LNCaP clone FGC (cell line): ENCODE results near the gene TIAM1.

Source experiments
- DNase-seq: peaks from one replicate; pipeline ENCODE4 v3.0.0-alpha.2; 2011; ENCODE audit warnings: low read depth
- H3K4me3 ChIP-seq: 2 replicates; pipeline ENCODE4 v1.5.1; 2011; ENCODE audit warnings: mild to moderate bottlenecking, low read depth, low read length, control low read depth
- CTCF ChIP-seq: IDR thresholded peaks from 2 replicates; pipeline ENCODE4 v1.5.1; 2012; ENCODE audit warnings: mild to moderate bottlenecking; ENCODE audit not compliant: control insufficient read depth, insufficient read depth; ENCODE audit errors: extremely low read depth

TIAM1 gene

GRCh38 chr21:31254131-31254530 is 89.9 kb downstream of the TIAM1 start:
- DNase-seq: no peak
- H3K4me3 ChIP-seq: no peak overlapping the region
- no peak for TF ChIP-seq CTCF

- no peak for TF ChIP-seq CTCF
- DNase-seq: no peak
- no peak overlapping the region for H3K4me3 ChIP-seq
Measured at GRCh38 chr21:31253684-31254083, 90.4 kb downstream of the TIAM1 start.

GRCh38 chr21:31252611-31253010 is 91.5 kb downstream of the TIAM1 start:
- no peak for TF ChIP-seq CTCF
- H3K4me3 ChIP-seq: no peak overlapping the region
- no peak for DNase-seq

GRCh38 chr21:31252091-31252490 is 92.0 kb downstream of the TIAM1 start:
- DNase-seq: no peak
- TF ChIP-seq CTCF: no peak
- H3K4me3 ChIP-seq: no peak overlapping the region

- no peak overlapping the region for H3K4me3 ChIP-seq
- DNase-seq: no peak
- TF ChIP-seq CTCF: no peak
Measured at GRCh38 chr21:31251686-31252085, 92.4 kb downstream of the TIAM1 start.

GRCh38 chr21:31248598-31248997 is 95.5 kb downstream of the TIAM1 start:
- no peak for DNase-seq
- no peak overlapping the region for H3K4me3 ChIP-seq

More at GRCh38 chr21:31248598-31248997, 95.5 kb downstream of the TIAM1 start:
- TF ChIP-seq CTCF: no peak
